Measurements from ENCODE around the gene KIF26B. TPM values are rescaled to one million over a fixed set of nuclear protein-coding genes. Genes with fewer than 3 reads are reported as not detected.

The KIF26B gene
- total and polyA plus RNA-seq, 10 of the 15 experiments (the other 5 are each of a cell fraction or from before 2014, with no cell fraction given) = 0.35 to 11.6 (median 2.2) TPM

- TF ChIP-seq ZNF687 (IDR thresholded peaks at IDR 0.05) = no peak
These were observed 105.5 kb downstream of the KIF26B start (continued) for GRCh38 chr1:245260110-245260882.

- no peak overlapping the region for H2AFZ ChIP-seq (ENCODE audit: control insufficient read depth, low read depth, low read length)
- no peaks in the 10 kb centered on the region for H3K4me1 ChIP-seq (ENCODE audit: control insufficient read depth, insufficient read depth, low read length)
- H3K27me3 ChIP-seq (replicated peaks in 1 of 2; ENCODE audit: control insufficient read depth in 2 of 2, insufficient read depth in 2 of 2, low read length in 1 of 2) = peaks cover 0 to 5% of the 10 kb centered on the region in 2 experiments; a peak in 1 of 4 replicates
- H3K27ac ChIP-seq (ENCODE audit: control insufficient read depth, insufficient read depth) = no peak overlapping the region
- TF ChIP-seq NBN (IDR thresholded peaks at IDR 0.05) = no peak
- TF ChIP-seq IRF5 (IDR thresholded peaks at IDR 0.05; ENCODE audit: borderline replicate concordance) = no peak
- no peak for TF ChIP-seq IRF4 (IDR thresholded peaks at IDR 0.05; ENCODE audit: low read depth, low read length)
- no peak for TF ChIP-seq NFYA (IDR thresholded peaks at IDR 0.05; ENCODE audit: borderline replicate concordance, low read depth, low read length)
- no peak for TF ChIP-seq FOXK2 (IDR thresholded peaks at IDR 0.05)
- TF ChIP-seq SIN3A (IDR thresholded peaks at IDR 0.05; ENCODE audit: low read depth, low read length) = no peak
- no peak for TF ChIP-seq WRNIP1 (IDR thresholded peaks at IDR 0.05; ENCODE audit: borderline replicate concordance, low read depth, low read length)
- TF ChIP-seq ESRRA (IDR thresholded peaks at IDR 0.05; ENCODE audit: low read length) = no peak
- TF ChIP-seq CEBPZ (IDR thresholded peaks at IDR 0.05; ENCODE audit: low read depth, low read length) = no peak
- TF ChIP-seq CBX3 (IDR thresholded peaks at IDR 0.05; ENCODE audit: borderline replicate concordance, low read depth) = no peak
- TF ChIP-seq NRF1 (conservative IDR thresholded peaks at IDR 0.05; ENCODE audit: low read depth, low read length) = no peak
- intact Hi-C loops (cut with micrococcal nuclease; ENCODE audit: unreplicated experiment) (no loop called here), in situ Hi-C loops (cut with MboI) (no loop called here)
- DNase-seq (ENCODE audit: low read depth, low spot score) (no peak), FAIRE-seq (no peak), ATAC-seq (no peak)
- no peaks in the 10 kb centered on the region for H3K79me2 ChIP-seq (ENCODE audit: control insufficient read depth, insufficient read depth, low read length)
- no peaks in the 10 kb centered on the region for H3K36me3 ChIP-seq (ENCODE audit: control insufficient read depth in 2 of 2, insufficient read depth in 2 of 2, low read length in 1 of 2)
- no peak overlapping the region for H3K4me2 ChIP-seq (ENCODE audit: control insufficient read depth, insufficient read depth)
- CTCF ChIA-PET = interaction anchor here (1.1 kb wide), 1 partner anchor 244 kb away, joined by 3 read pairs; no protein-coding TSS in a partner anchor
- POLR2A ChIA-PET = no interaction called here
- SMC1A ChIA-PET (ENCODE audit: uncharacterized antibody, unreplicated experiment) = no interaction called here
- H3K9ac ChIP-seq (ENCODE audit: control insufficient read depth, insufficient read depth, low read length) = no peak overlapping the region
- RAD21 ChIA-PET (ENCODE audit: unreplicated experiment) = no interaction called here
- no TSS peak for BruUV-seq (replicated peaks)
- no peaks in the 10 kb centered on the region for H3K9me3 ChIP-seq (replicated peaks; ENCODE audit: control insufficient read depth, insufficient read depth, low read length)
- H3K4me3 ChIP-seq = no peak overlapping the region
- WGBS (ENCODE audit: insufficient coverage, insufficient replicate concordance, low lambda C conversion rate, missing lambda C conversion rate) = 55% methylated on average over 5 of the region's 5 CpGs
- H4K20me1 ChIP-seq (ENCODE audit: control insufficient read depth, insufficient read depth) = no peaks in the 10 kb centered on the region
These were observed 106.1 kb downstream of the KIF26B start for GRCh38 chr1:245260883-245261282.
